Tibial nerve (tissue), 4 donors: ENCODE results near the gene ARRDC1. TPM values are rescaled to one million over a fixed set of nuclear protein-coding genes. Genes with fewer than 3 reads are reported as not detected.

Experiments
- DNase-seq, 2 donors: peaks; one replicate each; pipeline ENCODE4 v3.0.0-alpha.2; 2019; ENCODE audit warnings: low spot score in 2 of 2
- H3K27ac ChIP-seq, 4 donors: fragments of 200-600 bp; sonication (generic) in 3 of 4; one replicate each; pipeline ENCODE4 v1.5.1; 2017 to 2019; ENCODE audit warnings: mild to moderate bottlenecking in 1 of 4
- H3K27me3 ChIP-seq, 2 donors: fragments of 200-600 bp; sonication (generic) in 1 of 2; one replicate each; pipeline versions ENCODE4 v1.5.1 to v1.6.0; 2017 to 2019
- H3K36me3 ChIP-seq, 3 donors: fragments of 200-600 bp; sonication (generic); one replicate each; pipeline ENCODE4 v1.5.1; 2018 to 2019
- H3K4me1 ChIP-seq, 4 donors: fragments of 200-600 bp; sonication (generic) in 3 of 4; one replicate each; pipeline ENCODE4 v1.5.1; 2017 to 2019
- H3K4me3 ChIP-seq, 4 donors: fragments of 200-600 bp; sonication (generic) in 3 of 4; one replicate each; pipeline ENCODE4 v1.5.1; 2017 to 2019; ENCODE audit warnings: mild to moderate bottlenecking in 1 of 4, moderate library complexity in 1 of 4
- H3K9me3 ChIP-seq, 4 donors: fragments of 200-600 bp; sonication (generic) in 3 of 4; one replicate each; pipeline ENCODE4 v1.5.1; 2017 to 2019
- CTCF ChIP-seq, 5 experiments: fragments of 200-600 bp in 3 of 5; fragments of 450-650 bp in 2 of 5; sonication (generic) in 3 of 5; IDR thresholded peaks; one replicate each; pipeline ENCODE4 v1.5.1; 2016 to 2019; ENCODE audit warnings: antibody characterized with exemption in 5 of 5, mild to moderate bottlenecking in 3 of 5, moderate library complexity in 2 of 5
- EP300 ChIP-seq, 2 donors: sonication (generic); formaldehyde crosslinking; IDR thresholded peaks; one replicate each; pipeline ENCODE4 v1.6.1; 2017; ENCODE audit warnings: antibody characterized with exemption in 2 of 2, mild to moderate bottlenecking in 1 of 2
- POLR2A ChIP-seq, 2 donors: fragments of 450-650 bp; IDR thresholded peaks; one replicate each; pipeline ENCODE4 v1.6.1; 2017; ENCODE audit warnings: antibody characterized with exemption in 2 of 2, mild to moderate bottlenecking in 2 of 2, moderate library complexity in 2 of 2
- WGBS, 2 donors: methylation state at CpG; one replicate each; pipeline ENCODE4 v1.1.5; 2018; 5-methylcytosine and 5-hydroxymethylcytosine counted together
- total RNA-seq, 4 donors: library from RNA; depleted of rRNA; stranded (reverse); fragments of >200 nt; gene quantifications; one replicate each; pipeline ENCODE4 v1.1.0, GENCODE V29; 2016

ARRDC1 gene
- total RNA-seq, 4 donors from 2014 or later = 26.4 to 83.1 (median 50.1) TPM

GRCh38 chr9:137614631-137615386, 9.3 kb downstream of the ARRDC1 start:
- Histone ChIP-seq H3K4me3 (no peak overlapping the region), H3K9me3 (no peaks in the 10 kb centered on the region), H3K27ac (no peak overlapping the region), H3K4me1 (peaks cover 0 to 48% (median 23%) of the 10 kb centered on the region in 4 donors), H3K36me3 (peaks cover 0 to 41% (median 12%) of the 10 kb centered on the region in 3 donors), H3K27me3 (no peaks in the 10 kb centered on the region)
- WGBS, 2 donors = 91 to 93% methylated on average over 22 to 25 of the region's 25 CpGs
- TF ChIP-seq EP300 (IDR thresholded peaks at IDR 0.05) (no peak), POLR2A (IDR thresholded peaks at IDR 0.05) (no peak), CTCF (IDR thresholded peaks at IDR 0.05) (no peak)
- no peak for DNase-seq

GRCh38 chr9:137615387-137615871, 9.9 kb downstream of the ARRDC1 start:
- Histone ChIP-seq H3K27ac (no peak overlapping the region), H3K4me3 (no peak overlapping the region), H3K27me3 (no peaks in the 10 kb centered on the region), H3K36me3 (peaks cover 0 to 41% (median 12%) of the 10 kb centered on the region in 3 donors), H3K9me3 (no peaks in the 10 kb centered on the region), H3K4me1 (peaks cover 0 to 54% (median 30%) of the 10 kb centered on the region in 4 donors)
- TF ChIP-seq POLR2A (IDR thresholded peaks at IDR 0.05) (no peak), CTCF (IDR thresholded peaks at IDR 0.05) (no peak), EP300 (IDR thresholded peaks at IDR 0.05) (no peak)
- DNase-seq = no peak
- 89 to 92% methylated on average over 14 to 18 of the region's 19 CpGs for WGBS, 2 donors

- Histone ChIP-seq H3K36me3 (peaks cover 0 to 36% (median 12%) of the 10 kb centered on the region in 3 donors), H3K27me3 (no peaks in the 10 kb centered on the region), H3K9me3 (no peaks in the 10 kb centered on the region), H3K27ac (peak within 1 kb of the TSS; percentile 72 to 95 (median 88)), H3K4me3 (peak within 1 kb of the TSS; percentile 68 to 96 (median 84)), H3K4me1 (peaks cover 0 to 53% (median 26%) of the 10 kb centered on the region in 4 donors)
- TF ChIP-seq EP300 (IDR thresholded peaks at IDR 0.05) (peak in 1 of 2 donors; percentile 83), POLR2A (IDR thresholded peaks at IDR 0.05) (peak; percentile 35 to 69), CTCF (IDR thresholded peaks at IDR 0.05) (peak in 1 of 5 experiments; percentile 52)
- peak; percentile 60 to 68 for DNase-seq
- 2% methylated on average over 29 to 32 of the region's 94 CpGs for WGBS, 2 donors
These were observed 12.9 kb downstream of the ARRDC1 start, which contains the start of gene EHMT1 for GRCh38 chr9:137618105-137619067. Gene EHMT1, plus strand, starts transcription at chr9:137619005. Its CDS starts 24 bp downstream, at chr9:137619029.

- no peak for DNase-seq
- peaks cover 0 to 53% (median 26%) of the 10 kb centered on the region in 4 donors for H3K4me1 ChIP-seq
- peak overlapping the region in 3 of 4 donors; percentile 83 to 90 (median 85) for H3K27ac ChIP-seq
- 0% methylated on average over 23 to 39 of the region's 58 CpGs for whole genome bisulfite sequencing, 2 donors
- H3K36me3 ChIP-seq = peaks cover 0 to 25% (median 1%) of the 10 kb centered on the region in 3 donors
- H3K27me3 ChIP-seq = no peaks in the 10 kb centered on the region
- TF ChIP-seq POLR2A (IDR thresholded peaks at IDR 0.05) (no peak), CTCF (IDR thresholded peaks at IDR 0.05) (no peak), EP300 (IDR thresholded peaks at IDR 0.05) (no peak)
- H3K9me3 ChIP-seq = no peaks in the 10 kb centered on the region
- H3K4me3 ChIP-seq = peak overlapping the region; percentile 54 to 88 (median 70)
These were observed 14.0 kb downstream of the ARRDC1 start for GRCh38 chr9:137619240-137620047.
